Skeletal muscle satellite cell (primary cell): Measurements from ENCODE around the gene DUT.

ENCODE experiments used
- H3K27me3 ChIP-seq: 2 replicates; pipeline ENCODE4 v1.7.0; 2013; ENCODE audit warnings: low read length; ENCODE audit not compliant: control insufficient read depth, insufficient read depth
- H3K36me3 ChIP-seq: 2 replicates; pipeline ENCODE4 v1.7.0; 2013; ENCODE audit warnings: mild to moderate bottlenecking, control low read depth, low read length; ENCODE audit not compliant: insufficient read depth
- H3K4me1 ChIP-seq: 2 replicates; pipeline ENCODE4 v1.7.0; 2013; ENCODE audit warnings: low read length; ENCODE audit not compliant: control insufficient read depth, insufficient read depth
- H3K4me2 ChIP-seq: 2 replicates; pipeline ENCODE4 v1.7.0; 2013; ENCODE audit warnings: mild to moderate bottlenecking, low read length
- H3K4me3 ChIP-seq: 2 replicates; pipeline ENCODE4 v1.7.0; 2013; ENCODE audit warnings: low read length
- H3K9ac ChIP-seq: 2 replicates; pipeline ENCODE4 v1.7.0; 2013; ENCODE audit warnings: mild to moderate bottlenecking, low read depth, low read length, moderate library complexity
- H3K9me3 ChIP-seq: replicated peaks from 2 replicates; pipeline ENCODE4 v1.7.0; 2013; ENCODE audit warnings: mild to moderate bottlenecking, control low read depth, low read length

Gene DUT

DNA sequence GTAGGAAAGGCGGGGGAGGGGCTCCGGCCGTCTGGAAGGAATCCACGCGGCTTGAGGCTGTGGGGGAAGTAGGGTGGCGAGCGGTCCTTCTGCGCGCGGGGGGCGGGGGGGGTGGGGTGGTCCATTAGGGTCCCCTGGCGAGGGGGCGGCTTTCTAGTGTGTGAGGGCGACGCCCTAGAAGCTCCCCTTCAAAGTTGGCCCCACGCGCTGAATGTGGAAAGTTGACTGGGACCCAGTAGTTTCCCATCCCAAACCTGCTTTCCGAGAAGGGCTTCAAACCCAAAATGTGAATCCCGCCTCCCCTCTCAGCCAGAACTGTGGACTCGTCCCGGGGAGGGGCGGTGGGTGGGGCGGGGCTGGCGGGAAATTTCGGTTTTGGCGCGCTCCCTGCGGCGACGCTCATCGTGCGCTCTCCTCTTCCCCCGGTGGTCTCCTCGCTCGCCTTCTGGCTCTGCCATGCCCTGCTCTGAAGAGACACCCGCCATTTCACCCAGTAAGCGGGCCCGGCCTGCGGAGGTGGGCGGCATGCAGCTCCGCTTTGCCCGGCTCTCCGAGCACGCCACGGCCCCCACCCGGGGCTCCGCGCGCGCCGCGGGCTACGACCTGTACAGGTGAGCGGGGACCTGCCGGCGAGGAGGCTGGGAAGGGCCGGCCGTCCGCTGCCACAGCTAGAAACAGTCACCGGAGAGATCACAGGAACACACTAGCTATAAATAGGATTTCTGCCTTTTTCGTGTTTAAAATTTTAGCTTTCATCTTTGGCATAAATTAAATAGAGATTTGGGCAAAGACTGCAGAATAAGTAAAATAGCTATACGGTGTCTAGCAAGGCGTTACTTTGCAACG, 790 bp downstream of the DUT start:
- Histone ChIP-seq H3K36me3 (peaks cover 14% of the 10 kb centered on the region), H3K9me3 (no peaks in the 10 kb centered on the region), H3K9ac (peak overlapping the region; percentile 98), H3K4me2 (peak overlapping the region; percentile 97), H3K27me3 (no peaks in the 10 kb centered on the region), H3K4me1 (peaks cover 13% of the 10 kb centered on the region), H3K4me3 (peak overlapping the region; percentile 99)

GRCh38 chr15:48332642-48333034, 1.4 kb downstream of the DUT start:
- H3K9ac ChIP-seq: peak overlapping the region; percentile 98
- peaks cover 13% of the 10 kb centered on the region for H3K4me1 ChIP-seq
- no peaks in the 10 kb centered on the region for H3K9me3 ChIP-seq
- H3K4me3 ChIP-seq: peak overlapping the region; percentile 99
- H3K27me3 ChIP-seq: no peaks in the 10 kb centered on the region
- H3K36me3 ChIP-seq: peaks cover 14% of the 10 kb centered on the region
- H3K4me2 ChIP-seq: peak overlapping the region; percentile 97

GRCh38 chr15:48333540-48333939, 2.3 kb downstream of the DUT start:
- peak overlapping the region; percentile 98 for H3K9ac ChIP-seq
- peaks cover 18% of the 10 kb centered on the region for H3K36me3 ChIP-seq
- peak overlapping the region; percentile 97 for H3K4me2 ChIP-seq
- no peaks in the 10 kb centered on the region for H3K27me3 ChIP-seq
- H3K4me3 ChIP-seq: peak overlapping the region; percentile 99
- no peaks in the 10 kb centered on the region for H3K9me3 ChIP-seq
- H3K4me1 ChIP-seq: peaks cover 13% of the 10 kb centered on the region

GRCh38 chr15:48334260-48334659, 3.0 kb downstream of the DUT start:
- H3K4me2 ChIP-seq: no peak overlapping the region
- H3K36me3 ChIP-seq: peaks cover 20% of the 10 kb centered on the region
- no peaks in the 10 kb centered on the region for H3K9me3 ChIP-seq
- no peak overlapping the region for H3K4me3 ChIP-seq
- H3K9ac ChIP-seq: no peak overlapping the region
- H3K4me1 ChIP-seq: peaks cover 13% of the 10 kb centered on the region
- no peaks in the 10 kb centered on the region for H3K27me3 ChIP-seq

DNA sequence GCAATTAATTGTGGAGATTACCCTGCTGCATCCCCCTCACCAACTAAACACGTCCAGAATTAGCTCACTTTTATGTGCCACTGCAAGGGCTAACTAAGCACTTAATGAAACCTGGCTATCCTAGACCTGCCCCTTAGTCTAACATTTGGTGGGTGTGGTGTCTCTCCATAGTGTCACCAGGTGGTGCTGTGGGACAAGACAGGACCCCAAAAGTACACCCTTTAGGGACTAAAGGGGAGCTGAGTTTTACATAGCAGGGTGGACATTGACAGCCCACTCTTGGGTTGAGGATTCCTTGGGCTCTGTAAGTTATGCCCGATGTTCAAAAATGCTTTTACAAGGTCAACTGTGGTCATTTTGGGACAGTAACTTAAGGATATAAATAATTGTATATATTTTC, 5.7 kb downstream of the DUT start:
- Histone ChIP-seq H3K4me2 (no peak overlapping the region), H3K4me1 (peaks cover 5% of the 10 kb centered on the region), H3K9me3 (no peaks in the 10 kb centered on the region), H3K4me3 (no peak overlapping the region), H3K36me3 (peaks cover 32% of the 10 kb centered on the region), H3K27me3 (no peaks in the 10 kb centered on the region), H3K9ac (no peak overlapping the region)

GRCh38 chr15:48337607-48338006, 6.4 kb downstream of the DUT start:
- Histone ChIP-seq H3K27me3 (no peaks in the 10 kb centered on the region), H3K4me1 (no peaks in the 10 kb centered on the region), H3K36me3 (peaks cover 39% of the 10 kb centered on the region), H3K9ac (no peak overlapping the region), H3K9me3 (no peaks in the 10 kb centered on the region), H3K4me3 (no peak overlapping the region), H3K4me2 (no peak overlapping the region)

DNA sequence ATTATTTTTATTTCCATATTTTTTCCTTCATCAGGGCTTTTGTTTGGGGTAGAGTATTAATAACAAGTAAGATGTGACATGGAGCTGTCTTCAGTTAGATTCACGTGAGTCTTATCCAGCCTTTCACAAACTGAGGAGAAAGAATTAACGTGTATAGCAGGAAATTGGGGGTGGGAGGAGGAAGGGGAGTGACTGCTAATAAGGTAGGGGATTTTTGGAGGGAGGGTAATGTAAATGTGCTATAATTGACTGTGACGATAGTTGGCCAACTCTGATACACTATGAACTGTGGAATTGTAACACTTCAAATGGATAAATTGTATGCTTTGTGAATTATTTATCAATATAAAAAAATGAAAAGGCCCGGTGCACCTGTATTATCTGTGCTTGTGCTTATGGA, 8.9 kb downstream of the DUT start:
- Histone ChIP-seq H3K4me1 (no peaks in the 10 kb centered on the region), H3K4me2 (no peak overlapping the region), H3K9ac (no peak overlapping the region), H3K27me3 (no peaks in the 10 kb centered on the region), H3K9me3 (no peaks in the 10 kb centered on the region), H3K36me3 (peaks cover 45% of the 10 kb centered on the region), H3K4me3 (no peak overlapping the region)

- Histone ChIP-seq H3K4me1 (no peaks in the 10 kb centered on the region), H3K36me3 (peaks cover 33% of the 10 kb centered on the region), H3K9ac (no peak overlapping the region), H3K4me2 (no peak overlapping the region), H3K27me3 (no peaks in the 10 kb centered on the region), H3K4me3 (no peak overlapping the region), H3K9me3 (no peaks in the 10 kb centered on the region)
Measured at GRCh38 chr15:48343865-48344264, 12.6 kb downstream of the DUT start.

DNA sequence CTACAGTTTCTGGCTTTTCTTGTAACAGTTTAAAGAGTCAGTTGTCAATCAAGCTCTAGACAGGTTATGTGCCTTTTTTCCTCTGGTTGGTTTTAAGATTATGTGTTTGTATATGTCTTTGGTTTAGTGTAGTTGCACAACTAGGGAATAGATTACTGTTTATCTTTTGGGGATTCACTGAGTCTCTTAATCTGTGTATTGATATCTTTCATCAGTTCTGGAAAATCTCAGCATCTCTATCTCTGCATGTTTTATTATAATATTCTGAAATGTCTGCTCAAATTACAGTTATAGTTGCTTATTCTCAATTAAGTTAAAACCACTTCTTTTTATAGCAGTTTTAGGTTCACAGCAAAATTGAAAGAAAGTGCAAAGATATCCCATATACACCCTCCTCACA, 14.3 kb downstream of the DUT start:
- no peaks in the 10 kb centered on the region for H3K9me3 ChIP-seq
- no peak overlapping the region for H3K9ac ChIP-seq
- H3K4me2 ChIP-seq: no peak overlapping the region
- H3K4me1 ChIP-seq: no peaks in the 10 kb centered on the region
- H3K36me3 ChIP-seq: peaks cover 28% of the 10 kb centered on the region
- H3K27me3 ChIP-seq: no peaks in the 10 kb centered on the region
- H3K4me3 ChIP-seq: no peak overlapping the region

- Histone ChIP-seq H3K9ac (no peak overlapping the region), H3K27me3 (no peaks in the 10 kb centered on the region), H3K36me3 (no peaks in the 10 kb centered on the region), H3K4me1 (no peaks in the 10 kb centered on the region), H3K4me3 (no peak overlapping the region), H3K4me2 (peak overlapping the region; percentile 54), H3K9me3 (no peaks in the 10 kb centered on the region)
Measured at GRCh38 chr15:48352474-48353072, 21.3 kb downstream of the DUT start.

GRCh38 chr15:48354694-48355303, 23.6 kb downstream of the DUT start:
- peaks cover 15% of the 10 kb centered on the region for H3K4me1 ChIP-seq
- no peaks in the 10 kb centered on the region for H3K27me3 ChIP-seq
- H3K4me2 ChIP-seq: no peak overlapping the region
- no peaks in the 10 kb centered on the region for H3K9me3 ChIP-seq
- no peak overlapping the region for H3K9ac ChIP-seq
- no peak overlapping the region for H3K4me3 ChIP-seq
- H3K36me3 ChIP-seq: no peaks in the 10 kb centered on the region
